ENCODE data around the gene VSX1. TPM values are rescaled to one million over a fixed set of nuclear protein-coding genes. Genes with fewer than 3 reads are reported as not detected.

VSX1 gene
- total and polyA plus RNA-seq, 2 experiments from 2014 or later: not detected

DNA sequence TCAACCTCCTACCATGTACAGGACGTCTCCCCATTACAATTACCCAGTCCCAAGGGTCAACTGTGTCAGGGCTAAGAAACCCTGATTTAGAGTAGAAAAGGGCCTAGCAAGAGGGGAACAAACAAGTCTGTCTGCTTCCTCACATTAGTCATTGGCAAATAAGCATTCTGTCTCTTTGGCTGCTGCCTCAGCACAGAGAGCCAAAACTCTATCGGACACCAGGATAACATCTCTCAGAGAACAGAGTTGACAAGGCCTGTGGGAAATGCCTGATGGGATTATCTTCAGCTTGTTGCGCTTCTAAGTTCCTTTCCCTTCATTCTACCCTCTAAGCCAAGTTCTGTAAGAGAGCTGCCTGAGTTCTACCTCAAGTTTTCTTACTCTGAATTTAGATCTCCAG, 19.0 kb upstream of the VSX1 start:
- Histone ChIP-seq H3K9me3 (ENCODE audit: low read depth) (no peaks in the 10 kb centered on the region), H2AFZ (no peak overlapping the region), H3K9me2 (replicated peaks; ENCODE audit: insufficient read depth) (no peaks in the 10 kb centered on the region), H3K79me2 (no peaks in the 10 kb centered on the region), H3K27ac (no peak overlapping the region), H3K4me3 (no peak overlapping the region), H4K20me1 (ENCODE audit: insufficient read depth, poor library complexity, severe bottlenecking) (no peaks in the 10 kb centered on the region), H3K36me3 (replicated peaks; ENCODE audit: insufficient read depth, low read depth) (no peaks in the 10 kb centered on the region), H3K4me1 (ENCODE audit: insufficient read depth) (no peaks in the 10 kb centered on the region), H3K27me3 (peaks cover 6% of the 10 kb centered on the region), H3K4me2 (no peak overlapping the region)
- 87% methylated on average over 3 of the region's 3 CpGs for WGBS (ENCODE audit: low lambda C conversion rate, missing lambda C conversion rate)
- TF ChIP-seq EZH2 (IDR thresholded peaks at IDR 0.05; ENCODE audit: borderline replicate concordance) (no peak), EZH2phosphoT487 (IDR thresholded peaks at IDR 0.05; ENCODE audit: low read depth, severe bottlenecking, unreplicated experiment) (no peak)
- TF ChIP-seq, protein P1, sequence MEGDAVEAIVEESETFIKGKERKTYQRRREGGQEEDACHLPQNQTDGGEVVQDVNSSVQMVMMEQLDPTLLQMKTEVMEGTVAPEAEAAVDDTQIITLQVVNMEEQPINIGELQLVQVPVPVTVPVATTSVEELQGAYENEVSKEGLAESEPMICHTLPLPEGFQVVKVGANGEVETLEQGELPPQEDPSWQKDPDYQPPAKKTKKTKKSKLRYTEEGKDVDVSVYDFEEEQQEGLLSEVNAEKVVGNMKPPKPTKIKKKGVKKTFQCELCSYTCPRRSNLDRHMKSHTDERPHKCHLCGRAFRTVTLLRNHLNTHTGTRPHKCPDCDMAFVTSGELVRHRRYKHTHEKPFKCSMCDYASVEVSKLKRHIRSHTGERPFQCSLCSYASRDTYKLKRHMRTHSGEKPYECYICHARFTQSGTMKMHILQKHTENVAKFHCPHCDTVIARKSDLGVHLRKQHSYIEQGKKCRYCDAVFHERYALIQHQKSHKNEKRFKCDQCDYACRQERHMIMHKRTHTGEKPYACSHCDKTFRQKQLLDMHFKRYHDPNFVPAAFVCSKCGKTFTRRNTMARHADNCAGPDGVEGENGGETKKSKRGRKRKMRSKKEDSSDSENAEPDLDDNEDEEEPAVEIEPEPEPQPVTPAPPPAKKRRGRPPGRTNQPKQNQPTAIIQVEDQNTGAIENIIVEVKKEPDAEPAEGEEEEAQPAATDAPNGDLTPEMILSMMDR (IDR thresholded peaks at IDR 0.05; ENCODE audit: poor library complexity): no peak
- no peak for DNase-seq (ENCODE audit: low spot score)

DNA sequence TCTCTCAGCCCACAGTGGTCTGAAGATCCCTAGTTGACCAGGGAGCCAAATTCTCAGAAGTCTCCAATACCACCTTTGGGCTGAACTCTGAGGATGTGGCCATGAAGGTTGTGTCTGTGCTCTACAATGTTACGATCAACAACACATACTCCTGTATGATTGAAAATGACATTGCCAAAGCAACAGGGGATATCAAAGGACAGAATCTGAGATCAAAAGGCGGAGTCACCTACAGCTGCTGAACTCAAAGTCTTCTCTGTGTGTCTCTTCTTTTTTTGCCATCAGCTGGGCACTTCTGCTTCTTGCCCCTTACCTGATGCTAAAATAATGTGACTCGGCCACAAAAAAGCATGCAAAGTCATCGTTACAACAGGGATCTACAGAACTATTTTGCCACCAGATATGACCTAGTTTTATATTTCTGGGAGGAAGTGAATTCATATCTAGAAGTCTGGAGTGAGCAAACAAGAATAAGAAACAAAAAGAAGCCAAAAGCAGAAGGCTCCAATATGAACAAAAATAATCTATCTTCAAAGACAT, 17.7 kb upstream of the VSX1 start:
- 82% methylated on average over 4 of the region's 4 CpGs for WGBS (ENCODE audit: low lambda C conversion rate, missing lambda C conversion rate)
- H3K4me1 ChIP-seq (ENCODE audit: insufficient read depth): no peaks in the 10 kb centered on the region

GRCh38 chr20:25097498-25097897, 15.6 kb upstream of the VSX1 start:
- H3K4me3 ChIP-seq: no peak overlapping the region
- H3K9me3 ChIP-seq (ENCODE audit: low read depth): no peaks in the 10 kb centered on the region
- H3K36me3 ChIP-seq (replicated peaks; ENCODE audit: insufficient read depth, low read depth): no peaks in the 10 kb centered on the region
- no peaks in the 10 kb centered on the region for H3K9me2 ChIP-seq (replicated peaks; ENCODE audit: insufficient read depth)
- H3K4me1 ChIP-seq (ENCODE audit: insufficient read depth): no peaks in the 10 kb centered on the region
- no peak overlapping the region for H3K27ac ChIP-seq
- peaks cover 11% of the 10 kb centered on the region for H3K27me3 ChIP-seq
- no peak overlapping the region for H2AFZ ChIP-seq
- no peaks in the 10 kb centered on the region for H3K79me2 ChIP-seq
- no peak for TF ChIP-seq EZH2 (IDR thresholded peaks at IDR 0.05; ENCODE audit: borderline replicate concordance)
- TF ChIP-seq, protein P1 (IDR thresholded peaks at IDR 0.05; ENCODE audit: poor library complexity): no peak
- no peak for TF ChIP-seq EZH2phosphoT487 (IDR thresholded peaks at IDR 0.05; ENCODE audit: low read depth, severe bottlenecking, unreplicated experiment)
- H4K20me1 ChIP-seq (ENCODE audit: insufficient read depth, poor library complexity, severe bottlenecking): no peaks in the 10 kb centered on the region
- no peak for DNase-seq (ENCODE audit: low spot score)
- no peak overlapping the region for H3K4me2 ChIP-seq
- 45% methylated on average over 2 of the region's 2 CpGs for WGBS (ENCODE audit: low lambda C conversion rate, missing lambda C conversion rate)

More for the DNA sequence above, 17.7 kb upstream of the VSX1 start:
- Histone ChIP-seq H2AFZ (no peak overlapping the region), H3K4me3 (no peak overlapping the region), H3K9me2 (replicated peaks; ENCODE audit: insufficient read depth) (no peaks in the 10 kb centered on the region), H3K9me3 (ENCODE audit: low read depth) (no peaks in the 10 kb centered on the region), H3K79me2 (no peaks in the 10 kb centered on the region), H3K4me2 (no peak overlapping the region), H3K36me3 (replicated peaks; ENCODE audit: insufficient read depth, low read depth) (no peaks in the 10 kb centered on the region), H4K20me1 (ENCODE audit: insufficient read depth, poor library complexity, severe bottlenecking) (no peaks in the 10 kb centered on the region), H3K27ac (no peak overlapping the region), H3K27me3 (peaks cover 11% of the 10 kb centered on the region)
- DNase-seq (ENCODE audit: low spot score): no peak
- TF ChIP-seq, protein P1 (IDR thresholded peaks at IDR 0.05; ENCODE audit: poor library complexity): no peak
- TF ChIP-seq EZH2phosphoT487 (IDR thresholded peaks at IDR 0.05; ENCODE audit: low read depth, severe bottlenecking, unreplicated experiment) (no peak), EZH2 (IDR thresholded peaks at IDR 0.05; ENCODE audit: borderline replicate concordance) (no peak)
